Measurements from ENCODE around the gene GLIS2. TPM values are rescaled to one million over a fixed set of nuclear protein-coding genes. Genes with fewer than 3 reads are reported as not detected.

Gene GLIS2
- total RNA-seq, 1 experiment from 2014 or later, result 23.0 TPM

- no peak for TF ChIP-seq ATF6 (CRISPR knock-in tag; IDR thresholded peaks at IDR 0.05)
- TF ChIP-seq SOX15 (CRISPR knock-in tag; IDR thresholded peaks at IDR 0.05), result no peak
- no peak for TF ChIP-seq MLX (CRISPR knock-in tag; IDR thresholded peaks at IDR 0.05)
- TF ChIP-seq TCF7 (CRISPR knock-in tag; IDR thresholded peaks at IDR 0.05; ENCODE audit: low read depth), result 0 out of 2 replicates have a peak, but pooled peaks have one; percentile 34
- 0 out of 2 replicates have a peak, but pooled peaks have one; percentile 62 for TF ChIP-seq IRF2 (CRISPR knock-in tag; IDR thresholded peaks at IDR 0.05; ENCODE audit: borderline replicate concordance, low read depth)
- no peak for TF ChIP-seq OVOL2 (CRISPR knock-in tag; IDR thresholded peaks at IDR 0.05; ENCODE audit: borderline replicate concordance)
- peak; percentile 74; the same call in 1 of the 2 replicates for TF ChIP-seq ESRRA (CRISPR knock-in tag; IDR thresholded peaks at IDR 0.05; ENCODE audit: borderline replicate concordance)
- TF ChIP-seq ZNF219 (CRISPR knock-in tag; IDR thresholded peaks at IDR 0.05; ENCODE audit: borderline replicate concordance), result no peak
- TF ChIP-seq NFATC4 (CRISPR knock-in tag; IDR thresholded peaks at IDR 0.05), result no peak
- TF ChIP-seq NR2C2 (CRISPR knock-in tag; IDR thresholded peaks at IDR 0.05), result peak; percentile 79
- TF ChIP-seq ZNF263 (CRISPR knock-in tag; IDR thresholded peaks at IDR 0.05; ENCODE audit: low read depth), result no peak
- no peak for TF ChIP-seq HMGA2 (CRISPR knock-in tag; IDR thresholded peaks at IDR 0.05)
- TF ChIP-seq RELA (CRISPR knock-in tag; IDR thresholded peaks at IDR 0.05; ENCODE audit: borderline replicate concordance), result peak; percentile 60; the same call in 1 of the 2 replicates
- 0 out of 2 replicates have a peak, but pooled peaks have one; percentile 13 for TF ChIP-seq PREB (CRISPR knock-in tag; IDR thresholded peaks at IDR 0.05; ENCODE audit: borderline replicate concordance)
- no peak for TF ChIP-seq IRF1 (CRISPR knock-in tag; IDR thresholded peaks at IDR 0.05)
- TF ChIP-seq EMX1 (CRISPR knock-in tag; IDR thresholded peaks at IDR 0.05), result no peak
- TF ChIP-seq ZNF121 (CRISPR knock-in tag; IDR thresholded peaks at IDR 0.05), result peak; percentile 66; the same call in 1 of the 2 replicates
- TF ChIP-seq RORB (CRISPR knock-in tag; IDR thresholded peaks at IDR 0.05), result no peak
- no peak; the same call in 1 of the 2 replicates for TF ChIP-seq E2F1 (CRISPR knock-in tag; IDR thresholded peaks at IDR 0.05)
- no peak for TF ChIP-seq NFYB (CRISPR knock-in tag; conservative IDR thresholded peaks at IDR 0.05; ENCODE audit: low read depth)
- TF ChIP-seq TEAD1 (CRISPR knock-in tag; IDR thresholded peaks at IDR 0.05), result no peak
- no peak for TF ChIP-seq ZNF423 (CRISPR knock-in tag; IDR thresholded peaks at IDR 0.05)
- 0 out of 2 replicates have a peak, but pooled peaks have one; percentile 16 for TF ChIP-seq ZNF416 (CRISPR knock-in tag; IDR thresholded peaks at IDR 0.05)
- TF ChIP-seq ERG (CRISPR knock-in tag; IDR thresholded peaks at IDR 0.05), result no peak
- no peak for TF ChIP-seq ATF3 (CRISPR knock-in tag; conservative IDR thresholded peaks at IDR 0.05)
- TF ChIP-seq ZNF532 (CRISPR knock-in tag; IDR thresholded peaks at IDR 0.05; ENCODE audit: borderline replicate concordance), result no peak
Observed at GRCh38 chr16:4350787-4351659, 35.2 kb downstream of the GLIS2 start, which contains the start of gene PAM16 (continued).
